ENCODE data around the gene TPRG1.

GRCh38 chr3:189316296-189317019 is 144.7 kb downstream of the TPRG1 start:
- TF ChIP-seq EZH2 (IDR thresholded peaks at IDR 0.05; ENCODE audit: low read depth, low read length, severe bottlenecking) (no peak), CBX8 (IDR thresholded peaks at IDR 0.05; ENCODE audit: borderline replicate concordance, low read depth, low read length) (no peak), RXRA (IDR thresholded peaks at IDR 0.05; ENCODE audit: insufficient read depth, low read depth, low read length) (no peak), SUZ12 (IDR thresholded peaks at IDR 0.05; ENCODE audit: low read length) (no peak), ATF2 (IDR thresholded peaks at IDR 0.05; ENCODE audit: low read length) (no peak), CBX5 (IDR thresholded peaks at IDR 0.05; ENCODE audit: low read depth, low read length) (no peak), POLR2A (IDR thresholded peaks at IDR 0.05; ENCODE audit: control extremely low read depth in 1 of 2, low read depth in 2 of 2, low read length in 2 of 2) (no peak), TEAD4 (IDR thresholded peaks at IDR 0.05; ENCODE audit: low read depth, low read length) (no peak)
- TF ChIP-seq, protein P1, sequence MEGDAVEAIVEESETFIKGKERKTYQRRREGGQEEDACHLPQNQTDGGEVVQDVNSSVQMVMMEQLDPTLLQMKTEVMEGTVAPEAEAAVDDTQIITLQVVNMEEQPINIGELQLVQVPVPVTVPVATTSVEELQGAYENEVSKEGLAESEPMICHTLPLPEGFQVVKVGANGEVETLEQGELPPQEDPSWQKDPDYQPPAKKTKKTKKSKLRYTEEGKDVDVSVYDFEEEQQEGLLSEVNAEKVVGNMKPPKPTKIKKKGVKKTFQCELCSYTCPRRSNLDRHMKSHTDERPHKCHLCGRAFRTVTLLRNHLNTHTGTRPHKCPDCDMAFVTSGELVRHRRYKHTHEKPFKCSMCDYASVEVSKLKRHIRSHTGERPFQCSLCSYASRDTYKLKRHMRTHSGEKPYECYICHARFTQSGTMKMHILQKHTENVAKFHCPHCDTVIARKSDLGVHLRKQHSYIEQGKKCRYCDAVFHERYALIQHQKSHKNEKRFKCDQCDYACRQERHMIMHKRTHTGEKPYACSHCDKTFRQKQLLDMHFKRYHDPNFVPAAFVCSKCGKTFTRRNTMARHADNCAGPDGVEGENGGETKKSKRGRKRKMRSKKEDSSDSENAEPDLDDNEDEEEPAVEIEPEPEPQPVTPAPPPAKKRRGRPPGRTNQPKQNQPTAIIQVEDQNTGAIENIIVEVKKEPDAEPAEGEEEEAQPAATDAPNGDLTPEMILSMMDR (IDR thresholded peaks at IDR 0.05; ENCODE audit: control extremely low read depth in 1 of 3, insufficient read depth in 1 of 3, low read depth in 1 of 3, low read length in 3 of 3), result no peak

Data from H1 (cell line).